Mucosa of rectum (tissue), 2 donors: ENCODE results near the gene FGR.

Experiments
- H3K27ac ChIP-seq, 2 donors: one replicate each; pipeline ENCODE4 v1.7.0; 2013; ENCODE audit warnings: inconsistent platforms in 2 of 2, low read depth in 2 of 2, low read length in 2 of 2
- H3K27me3 ChIP-seq, 2 donors: one replicate each; pipeline ENCODE4 v1.7.0; 2013; ENCODE audit warnings: low read length in 2 of 2; ENCODE audit not compliant: control insufficient read depth in 2 of 2, insufficient read depth in 2 of 2
- H3K36me3 ChIP-seq, 2 donors: one replicate each; pipeline ENCODE4 v1.7.0; 2013; ENCODE audit warnings: low read length in 2 of 2; ENCODE audit not compliant: control insufficient read depth in 2 of 2, insufficient read depth in 2 of 2
- H3K4me1 ChIP-seq, 2 donors: one replicate each; pipeline ENCODE4 v1.7.0; 2013; ENCODE audit warnings: low read length in 2 of 2, mild to moderate bottlenecking in 1 of 2; ENCODE audit not compliant: control insufficient read depth in 2 of 2, insufficient read depth in 2 of 2
- H3K4me3 ChIP-seq, 2 donors: one replicate each; pipeline ENCODE4 v1.7.0; 2013; ENCODE audit warnings: low read length in 2 of 2
- H3K9ac ChIP-seq, 2 donors: one replicate each; pipeline ENCODE4 v1.7.0; 2013; ENCODE audit warnings: low read length in 2 of 2, low read depth in 1 of 2, mild to moderate bottlenecking in 1 of 2
- H3K9me3 ChIP-seq, 2 donors: one replicate each; pipeline ENCODE4 v1.7.0; 2013; ENCODE audit warnings: low read length in 2 of 2; ENCODE audit not compliant: control insufficient read depth in 2 of 2
- donor health status: healthy.
- donor health status: Normal muscosa, but diverticular disease.

FGR gene

DNA sequence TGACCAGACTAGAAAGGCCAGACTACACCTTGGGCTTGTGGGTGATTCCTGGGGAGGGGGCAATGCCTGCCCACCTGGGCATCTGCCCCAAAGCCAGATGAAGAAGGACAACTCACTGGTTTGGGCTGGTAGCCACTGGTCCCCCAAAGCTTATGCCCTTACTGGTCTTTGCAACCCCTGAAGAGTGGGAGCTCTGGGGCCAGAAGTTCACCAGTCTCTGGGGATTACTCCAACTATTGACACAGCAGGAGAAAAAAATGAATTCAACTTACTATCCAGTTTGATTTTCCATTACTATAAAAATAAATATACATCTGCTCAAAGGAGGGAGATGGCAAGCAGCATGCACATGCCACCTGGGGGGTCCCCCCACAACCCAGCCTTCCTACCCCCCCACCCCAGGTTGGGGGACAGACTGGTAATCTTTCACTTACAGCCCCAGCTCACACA, 33.6 kb downstream of the FGR start:
- Histone ChIP-seq H3K9me3 (no peaks in the 10 kb centered on the region), H3K27me3 (no peaks in the 10 kb centered on the region), H3K9ac (peak overlapping the region in 1 of 2 donors; percentile 55), H3K4me1 (peaks cover 31 to 36% of the 10 kb centered on the region in 2 donors), H3K4me3 (no peak overlapping the region), H3K27ac (peak overlapping the region; percentile 57 to 68), H3K36me3 (no peaks in the 10 kb centered on the region)

DNA sequence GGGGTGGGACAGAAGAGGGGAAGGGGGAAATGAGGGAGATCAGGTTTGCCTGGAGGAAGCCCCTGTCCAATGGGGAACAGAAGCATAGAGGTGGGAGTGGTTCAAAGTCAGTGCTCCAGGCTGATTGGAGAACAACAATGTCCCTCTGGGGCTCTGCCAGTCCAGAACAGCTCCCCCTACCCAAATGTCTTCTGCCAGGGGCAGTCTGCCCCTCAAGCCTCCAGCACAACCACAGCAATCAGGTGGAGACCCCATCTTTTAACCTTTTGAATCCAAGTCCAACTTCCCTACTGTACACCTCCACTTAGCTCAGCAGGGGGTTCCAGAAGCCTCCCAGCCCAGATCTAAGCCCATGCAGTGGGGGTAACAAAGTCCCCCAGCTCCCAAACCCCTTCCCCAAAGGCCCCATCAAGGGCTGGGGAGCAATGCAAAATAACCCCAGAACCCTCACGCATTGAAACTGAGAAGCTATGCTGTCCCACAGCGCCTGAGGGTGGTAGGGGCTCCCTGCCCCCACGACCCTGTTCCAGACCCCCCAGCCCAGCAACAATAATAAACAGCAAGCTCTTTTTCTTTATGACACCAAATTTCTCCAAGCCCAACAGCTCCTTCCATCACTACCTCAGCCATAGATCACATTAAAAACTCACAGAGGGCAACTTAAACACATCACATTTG, 34.3 kb downstream of the FGR start:
- H3K4me3 ChIP-seq = no peak overlapping the region
- no peak overlapping the region for H3K9ac ChIP-seq
- H3K4me1 ChIP-seq = peaks cover 35 to 36% of the 10 kb centered on the region in 2 donors
- H3K9me3 ChIP-seq = no peaks in the 10 kb centered on the region
- no peaks in the 10 kb centered on the region for H3K27me3 ChIP-seq
- no peak overlapping the region for H3K27ac ChIP-seq
- no peaks in the 10 kb centered on the region for H3K36me3 ChIP-seq

DNA sequence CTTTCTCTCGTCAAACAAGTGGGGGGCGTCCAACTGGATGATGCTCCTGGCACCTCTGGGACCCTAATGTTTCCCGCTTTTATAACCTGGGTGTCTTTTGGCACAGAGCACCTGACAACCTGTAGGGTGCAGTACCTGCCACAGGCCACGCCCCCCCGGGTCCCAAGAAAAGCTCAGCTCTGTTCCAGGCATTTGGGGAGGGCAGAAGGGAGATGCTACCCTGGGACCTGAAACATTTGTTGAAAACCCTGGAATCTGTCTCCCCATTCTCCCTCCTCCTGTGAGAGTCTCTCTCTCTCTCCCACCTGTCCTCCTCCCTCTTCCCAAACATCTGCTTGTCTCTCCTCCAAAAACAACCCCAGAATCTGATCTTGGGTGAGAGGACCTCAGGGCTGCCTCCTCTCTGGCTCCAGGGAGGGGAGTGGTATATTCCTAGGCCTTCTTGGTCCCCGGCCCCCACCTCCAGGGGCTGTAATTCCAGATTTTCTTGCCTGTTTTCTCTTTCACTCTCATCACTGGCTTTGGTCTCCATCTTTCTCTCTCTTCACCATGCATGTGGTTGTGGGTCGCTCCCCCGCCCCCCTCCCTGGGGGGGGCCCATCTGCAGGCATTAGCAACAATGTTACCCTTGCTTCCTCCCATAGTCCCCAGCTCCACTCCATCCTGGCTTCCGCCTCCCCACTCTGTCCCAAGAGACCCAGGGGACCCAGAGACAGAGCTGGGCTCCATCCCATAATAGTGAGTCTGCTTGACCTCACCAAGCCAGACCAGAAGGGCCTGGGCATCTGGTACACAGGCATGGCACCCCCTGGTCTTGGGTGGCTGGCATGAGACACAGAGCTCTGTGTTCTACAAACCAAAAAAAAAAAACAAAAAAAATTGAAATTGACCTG, 35.1 kb downstream of the FGR start:
- Histone ChIP-seq H3K9me3 (no peaks in the 10 kb centered on the region), H3K27me3 (no peaks in the 10 kb centered on the region), H3K36me3 (no peaks in the 10 kb centered on the region), H3K27ac (peak overlapping the region; percentile 35 to 45), H3K4me1 (peaks cover 35 to 36% of the 10 kb centered on the region in 2 donors), H3K9ac (peak overlapping the region in 1 of 2 donors; percentile 11), H3K4me3 (no peak overlapping the region)

DNA sequence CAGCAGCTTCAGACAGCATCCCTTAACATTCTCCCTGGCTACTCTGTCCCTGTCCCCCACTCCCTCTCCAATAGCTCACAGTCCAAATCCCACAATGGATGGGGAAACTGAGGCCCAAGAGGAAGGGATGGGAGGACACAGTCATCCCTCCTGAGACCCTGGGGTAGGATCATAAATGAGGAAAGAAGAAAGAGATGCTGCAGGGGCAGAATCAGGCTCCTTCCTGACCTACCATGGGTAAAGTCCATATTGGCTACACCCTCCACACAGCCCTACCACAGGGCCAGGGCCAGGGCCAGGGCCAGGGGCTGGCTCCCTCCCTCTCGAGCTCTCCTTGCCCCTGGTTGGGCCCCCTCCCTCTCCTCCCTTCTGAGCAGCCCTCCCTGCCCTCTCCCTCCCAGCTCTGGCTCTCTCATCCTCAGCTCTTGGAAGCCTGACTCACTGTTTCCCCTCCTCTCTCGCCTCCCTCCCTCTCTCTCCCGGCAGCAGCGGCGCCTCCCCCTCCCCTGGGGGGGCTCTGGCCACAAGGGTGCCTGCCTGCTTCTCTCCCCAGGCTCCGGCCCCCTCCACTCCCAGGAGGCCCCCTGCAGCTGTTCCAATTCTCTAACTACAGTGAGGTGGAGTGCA, 36.0 kb downstream of the FGR start:
- H3K27ac ChIP-seq = peak overlapping the region; percentile 26 to 61
- no peaks in the 10 kb centered on the region for H3K27me3 ChIP-seq
- no peaks in the 10 kb centered on the region for H3K9me3 ChIP-seq
- peak overlapping the region in 1 of 2 donors; percentile 14 for H3K9ac ChIP-seq
- no peaks in the 10 kb centered on the region for H3K36me3 ChIP-seq
- no peak overlapping the region for H3K4me3 ChIP-seq
- H3K4me1 ChIP-seq = peaks cover 35 to 36% of the 10 kb centered on the region in 2 donors

DNA sequence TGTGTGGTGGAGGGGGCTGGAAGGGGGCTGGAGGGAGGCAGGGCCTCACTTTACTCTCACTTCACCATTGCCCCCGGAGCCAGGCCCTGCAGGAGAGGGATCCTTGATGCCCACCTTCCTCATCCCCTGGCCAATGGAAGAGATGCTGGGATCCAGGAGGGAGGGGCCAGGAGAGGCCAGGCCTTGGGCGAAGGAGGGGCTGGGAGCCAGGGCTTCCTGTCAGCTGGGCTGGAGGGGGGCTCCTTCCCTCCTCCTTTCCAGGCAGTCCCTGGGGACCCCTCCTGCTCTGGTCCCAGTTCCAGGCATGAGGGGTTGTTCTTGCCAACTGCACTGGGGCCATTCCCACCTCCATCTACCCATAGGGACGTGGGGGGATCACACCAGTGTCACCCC, 36.7 kb downstream of the FGR start:
- Histone ChIP-seq H3K27me3 (no peaks in the 10 kb centered on the region), H3K4me3 (no peak overlapping the region), H3K9ac (no peak overlapping the region), H3K9me3 (no peaks in the 10 kb centered on the region), H3K4me1 (peaks cover 35 to 36% of the 10 kb centered on the region in 2 donors), H3K36me3 (no peaks in the 10 kb centered on the region), H3K27ac (peak overlapping the region in 1 of 2 donors; percentile 61)

DNA sequence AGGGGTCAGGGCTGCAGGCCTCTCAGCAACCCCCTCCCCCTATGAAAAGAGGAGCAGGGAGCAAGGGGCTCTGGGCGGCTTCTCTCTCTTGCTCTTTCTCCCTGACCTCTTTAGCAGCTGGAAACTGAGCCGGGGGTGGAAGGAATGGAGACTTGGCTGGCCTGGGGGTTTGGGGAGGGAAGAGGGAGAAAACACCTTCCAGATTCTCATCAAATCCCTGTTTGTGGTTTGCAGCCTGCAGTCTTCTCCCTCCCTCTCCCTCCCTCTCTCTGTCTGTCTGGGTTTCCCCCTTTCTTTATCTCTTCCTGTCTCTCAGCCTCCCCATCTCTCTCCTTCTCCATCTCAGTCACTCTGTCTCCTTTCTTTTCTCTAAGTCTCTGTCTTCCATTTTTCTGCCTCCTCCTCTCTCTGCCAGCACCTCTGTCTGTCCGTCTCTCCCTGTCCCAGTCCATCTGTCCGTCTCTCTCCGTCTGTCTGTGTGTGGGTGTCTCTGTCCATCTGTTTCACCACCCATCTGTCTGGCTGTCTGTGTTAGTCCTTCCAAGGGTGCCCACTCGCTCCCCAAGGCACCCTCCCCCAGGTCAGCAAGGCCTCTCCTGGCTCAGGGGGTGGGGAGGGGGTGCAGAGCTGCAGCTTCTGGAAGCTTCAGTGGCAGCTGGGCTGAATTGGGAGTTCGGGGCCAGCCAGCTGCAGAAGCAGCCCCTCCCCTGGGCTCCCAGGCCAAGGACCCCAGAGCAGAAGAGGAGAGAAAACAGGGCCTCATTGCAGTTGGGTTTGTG, 37.3 kb downstream of the FGR start:
- H3K4me1 ChIP-seq = peaks cover 35 to 36% of the 10 kb centered on the region in 2 donors
- H3K4me3 ChIP-seq = no peak overlapping the region
- no peaks in the 10 kb centered on the region for H3K27me3 ChIP-seq
- no peaks in the 10 kb centered on the region for H3K9me3 ChIP-seq
- H3K36me3 ChIP-seq = no peaks in the 10 kb centered on the region
- H3K9ac ChIP-seq = no peak overlapping the region
- H3K27ac ChIP-seq = no peak overlapping the region

DNA sequence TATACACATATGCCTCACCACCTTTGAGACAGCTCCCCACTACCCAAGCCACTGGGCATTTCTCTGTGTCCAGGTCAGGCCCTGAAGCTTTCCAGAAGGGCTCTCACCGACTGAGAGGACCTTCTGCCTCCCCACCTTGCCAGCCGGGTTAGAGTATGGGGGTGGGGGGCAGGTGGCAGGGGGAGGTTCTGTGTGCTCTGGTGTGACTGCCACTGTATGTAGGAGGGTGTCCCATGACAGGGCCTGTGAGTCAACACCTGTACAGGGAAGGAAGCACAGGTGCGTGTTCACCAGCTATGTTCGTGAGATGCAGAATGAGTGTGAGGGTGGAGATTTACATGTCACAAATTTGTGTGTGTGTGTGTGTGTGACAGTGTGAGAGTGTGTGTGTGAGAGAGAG, 38.0 kb downstream of the FGR start:
- Histone ChIP-seq H3K27ac (no peak overlapping the region), H3K36me3 (no peaks in the 10 kb centered on the region), H3K4me1 (peaks cover 29 to 31% of the 10 kb centered on the region in 2 donors), H3K9ac (no peak overlapping the region), H3K9me3 (no peaks in the 10 kb centered on the region), H3K4me3 (no peak overlapping the region), H3K27me3 (no peaks in the 10 kb centered on the region)

DNA sequence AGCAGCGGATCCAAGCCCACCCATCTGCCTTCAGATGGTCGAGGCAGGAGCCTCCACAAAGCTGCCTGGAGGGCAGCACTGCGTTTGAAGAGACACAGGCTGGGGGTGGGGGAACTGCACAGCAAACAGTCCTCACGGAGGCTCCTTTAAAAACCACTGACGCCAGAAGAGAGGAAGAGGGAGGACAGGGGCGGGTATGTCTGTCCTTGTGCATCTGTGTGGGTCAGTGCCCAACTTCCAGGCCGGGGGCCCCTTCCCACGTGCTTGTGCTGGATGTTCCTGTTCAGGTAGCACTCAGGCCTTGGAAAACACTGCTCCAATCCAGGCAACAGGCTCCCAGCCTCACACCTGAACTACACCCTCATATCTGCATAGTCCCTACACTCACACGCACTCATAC, 38.7 kb downstream of the FGR start:
- Histone ChIP-seq H3K27ac (no peak overlapping the region), H3K4me1 (peaks cover 31 to 35% of the 10 kb centered on the region in 2 donors), H3K9ac (no peak overlapping the region), H3K27me3 (no peaks in the 10 kb centered on the region), H3K4me3 (no peak overlapping the region), H3K36me3 (no peaks in the 10 kb centered on the region), H3K9me3 (no peaks in the 10 kb centered on the region)

DNA sequence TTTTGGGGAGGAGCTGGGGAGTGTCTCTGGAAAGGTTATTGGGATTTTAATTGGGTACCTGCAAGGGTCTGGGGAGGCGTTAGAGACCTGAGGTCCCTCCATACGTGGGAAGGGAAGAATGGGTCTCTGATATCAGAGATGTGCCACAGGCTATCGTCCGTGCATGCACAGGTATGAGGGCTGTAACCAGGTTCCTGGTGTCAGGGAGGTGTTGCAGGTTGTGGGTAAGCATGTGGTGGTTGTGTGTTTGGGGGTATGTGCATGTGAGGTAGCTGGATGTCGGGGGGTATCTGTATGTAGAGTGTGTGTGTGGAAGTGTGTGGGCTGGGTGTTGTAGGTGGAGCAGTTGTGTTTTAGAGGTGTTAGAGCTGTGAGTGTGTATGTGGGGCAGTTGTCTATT, 39.4 kb downstream of the FGR start:
- Histone ChIP-seq H3K4me3 (no peak overlapping the region), H3K4me1 (peaks cover 33 to 37% of the 10 kb centered on the region in 2 donors), H3K9me3 (no peaks in the 10 kb centered on the region), H3K36me3 (no peaks in the 10 kb centered on the region), H3K27ac (no peak overlapping the region), H3K27me3 (no peaks in the 10 kb centered on the region), H3K9ac (no peak overlapping the region)
